A673 (cell line): Measurements from ENCODE around the gene ANKRD44. TPM values are rescaled to one million over a fixed set of nuclear protein-coding genes. Genes with fewer than 3 reads are reported as not detected.

Source experiments
- BruUV-seq: library from RNA; stranded (reverse); fragments of 400-500 nt; replicated peaks from 2 replicates; lab custom pipeline; 2021; lab: Mats Ljungman, UMichigan
- CTCF ChIA-PET: fragments of 300-600 bp; sonication (Branson Sonifier 250); formaldehyde crosslinking; loops from one replicate; lab custom pipeline; 2022; ENCODE audit warnings: antibody characterized with exemption; lab: Charles Lee
- POLR2A ChIA-PET: fragments of 300-600 bp; sonication (Branson Sonifier 250); formaldehyde crosslinking; loops from one replicate; lab custom pipeline; 2022; ENCODE audit warnings: antibody characterized with exemption; ENCODE audit not compliant: low non-redundant PET; lab: Charles Lee
- DNase-seq: peaks from one replicate; pipeline ENCODE4 v3.0.0-alpha.2; 2015; ENCODE audit warnings: low spot score
- H3K27ac ChIP-seq: fragments of 200-600 bp; sonication (generic); 2 replicates; pipeline ENCODE4 v1.5.1; 2016; ENCODE audit warnings: mixed run types, low read depth, mild to moderate bottlenecking, mixed read lengths, antibody characterized with exemption, low read length; ENCODE audit not compliant: poor library complexity, severe bottlenecking
- H3K27me3 ChIP-seq: fragments of 200-600 bp; sonication (generic); replicated peaks from 2 replicates; pipeline ENCODE4 v1.6.1; 2017; ENCODE audit warnings: mixed run types, low read depth, mild to moderate bottlenecking, mixed read lengths, antibody characterized with exemption, low read length; ENCODE audit not compliant: insufficient read depth, poor library complexity
- H3K36me3 ChIP-seq: fragments of 200-600 bp; sonication (generic); 2 replicates; pipeline ENCODE4 v1.6.1; 2016; ENCODE audit warnings: mixed run types, mild to moderate bottlenecking, mixed read lengths, antibody characterized with exemption, low read length; ENCODE audit not compliant: insufficient read depth, poor library complexity, severe bottlenecking
- H3K4me1 ChIP-seq: fragments of 200-600 bp; sonication (generic); 2 replicates; pipeline ENCODE4 v1.6.1; 2017; ENCODE audit warnings: mixed run types, mild to moderate bottlenecking, mixed read lengths, antibody characterized with exemption, low read length; ENCODE audit not compliant: insufficient read depth, poor library complexity, severe bottlenecking
- H3K4me3 ChIP-seq: fragments of 200-600 bp; sonication (generic); 2 replicates; pipeline ENCODE4 v1.5.1; 2016; ENCODE audit warnings: low read depth, mixed run types, mild to moderate bottlenecking, mixed read lengths, low read length; ENCODE audit not compliant: poor library complexity, severe bottlenecking
- H3K9me3 ChIP-seq: fragments of 200-600 bp; sonication (generic); 2 replicates; pipeline ENCODE4 v1.6.1; 2016; ENCODE audit warnings: mixed run types, low read depth, mild to moderate bottlenecking, mixed read lengths, antibody characterized with exemption, low read length; ENCODE audit not compliant: poor library complexity, severe bottlenecking
- CTCF ChIP-seq: fragments of 300-800, 200-600 bp; sonication (generic); conservative IDR thresholded peaks from 2 replicates; pipeline ENCODE4 v1.5.1; 2017; ENCODE audit warnings: low read depth, mild to moderate bottlenecking, antibody characterized with exemption, low read length, moderate library complexity, mixed read lengths
- EZH2 ChIP-seq: fragments of 200-600 bp; sonication (generic); IDR thresholded peaks from 2 replicates; pipeline ENCODE4 v1.6.1; 2017; ENCODE audit warnings: borderline replicate concordance, low read depth, mild to moderate bottlenecking, mixed read lengths, antibody characterized with exemption, low read length; ENCODE audit not compliant: poor library complexity, severe bottlenecking
- intact Hi-C: fragments of 100-400 bp; cut with micrococcal nuclease; formaldehyde crosslinking; loops from one replicate; pipeline ENCODE4 v1.10.0; 2022; ENCODE audit not compliant: unreplicated experiment
- total RNA-seq: library from RNA; stranded (reverse); gene quantifications from 2 replicates; pipeline ENCODE4 v1.2.3, GENCODE V29; 2021

Gene ANKRD44
- total RNA-seq, 1 experiment from 2014 or later: 17.0 TPM

GRCh38 chr2:196955036-196955435 lies 355.5 kb downstream of the ANKRD44 start:
- Histone ChIP-seq H3K4me3 (no peak overlapping the region), H3K4me1 (peaks cover 15% of the 10 kb centered on the region), H3K36me3 (no peaks in the 10 kb centered on the region), H3K9me3 (peaks cover 8% of the 10 kb centered on the region), H3K27ac (no peak overlapping the region), H3K27me3 (no peaks in the 10 kb centered on the region)
- ChIA-PET POLR2A (no interaction called here), CTCF (no interaction called here)
- no TSS peak for BruUV-seq
- intact Hi-C loops: no loop called here
- DNase-seq: no peak
- TF ChIP-seq CTCF (no peak), EZH2 (no peak)

GRCh38 chr2:196954001-196954400 lies 356.6 kb downstream of the ANKRD44 start:
- no peaks in the 10 kb centered on the region for H3K36me3 ChIP-seq
- TF ChIP-seq CTCF (no peak), EZH2 (no peak)
- no peaks in the 10 kb centered on the region for H3K27me3 ChIP-seq
- BruUV-seq: no TSS peak
- intact Hi-C loops: no loop called here
- H3K4me3 ChIP-seq: no peak overlapping the region
- ChIA-PET CTCF (interaction anchor here (0.6 kb wide), 1 partner anchor 313 kb away, joined by 3 read pairs; no protein-coding TSS in a partner anchor), POLR2A (no interaction called here)
- no peak overlapping the region for H3K27ac ChIP-seq
- peaks cover 16% of the 10 kb centered on the region for H3K4me1 ChIP-seq
- no peak for DNase-seq
- peaks cover 4% of the 10 kb centered on the region for H3K9me3 ChIP-seq

GRCh38 chr2:196952936-196953335 lies 357.6 kb downstream of the ANKRD44 start:
- POLR2A ChIA-PET: no interaction called here

More at GRCh38 chr2:196952936-196953335, 357.6 kb downstream of the ANKRD44 start:
- Histone ChIP-seq H3K27ac (no peak overlapping the region), H3K27me3 (no peaks in the 10 kb centered on the region), H3K4me1 (peaks cover 14% of the 10 kb centered on the region), H3K9me3 (no peaks in the 10 kb centered on the region), H3K4me3 (no peak overlapping the region), H3K36me3 (no peaks in the 10 kb centered on the region)
- DNase-seq: no peak
- no TSS peak for BruUV-seq
- intact Hi-C loops: no loop called here
- CTCF ChIA-PET: no interaction called here
- TF ChIP-seq EZH2: no peak
- TF ChIP-seq CTCF: no peak
